Bone marrow (tissue), 2 donors: ENCODE results near the gene MRPS34.
A peak's percentile ranks its signal among the peaks of the same experiment; 100 is the strongest.

Experiments used
- DNase-seq, 2 donors: peaks; one replicate each; lab custom pipeline; 2025; lab: John Stamatoyannopoulos, UW

Gene MRPS34

GRCh38 chr16:1781254-1781653 lies 8.3 kb upstream of the MRPS34 start:
- no peak for DNase-seq

GRCh38 chr16:1780677-1781072 lies 7.7 kb upstream of the MRPS34 start:
- no peak for DNase-seq

GRCh38 chr16:1779741-1780676 lies 7.1 kb upstream of the MRPS34 start:
- no peak for DNase-seq

GRCh38 chr16:1779234-1779701 lies 6.3 kb upstream of the MRPS34 start:
- no peak for DNase-seq

- DNase-seq, result no peak
These were observed 5.6 kb upstream of the MRPS34 start for GRCh38 chr16:1778200-1779179.

GRCh38 chr16:1777375-1778199 lies 4.7 kb upstream of the MRPS34 start:
- no peak for DNase-seq

GRCh38 chr16:1776991-1777374 lies 4.0 kb upstream of the MRPS34 start:
- DNase-seq, result no peak

GRCh38 chr16:1776672-1776955 lies 3.7 kb upstream of the MRPS34 start:
- DNase-seq, result no peak

GRCh38 chr16:1775846-1776671 lies 3.1 kb upstream of the MRPS34 start:
- DNase-seq, result no peak

GRCh38 chr16:1775006-1775845 lies 2.3 kb upstream of the MRPS34 start:
- no peak for DNase-seq

GRCh38 chr16:1774448-1774780 lies 1.5 kb upstream of the MRPS34 start:
- no peak for DNase-seq

GRCh38 chr16:1773703-1774447 lies 941 bp upstream of the MRPS34 start:
- DNase-seq, result peak in 1 of 2 donors; percentile 60

- DNase-seq, result no peak
These were observed 499 bp downstream of the MRPS34 start, which contains the start of gene EME2 for GRCh38 chr16:1772362-1772907. Gene EME2 (plus strand): TSS chr16:1772810. CDS start chr16:1773228, 418 bp downstream.

GRCh38 chr16:1771864-1772361 lies 1.0 kb downstream of the MRPS34 start:
- no peak for DNase-seq

GRCh38 chr16:1771188-1771863 lies 1.6 kb downstream of the MRPS34 start, which contains the start of gene NME3:
Gene NME3 (minus strand): TSS chr16:1771543. CDS start chr16:1771534, 9 bp downstream.
- peak; percentile 10 to 39 for DNase-seq

- DNase-seq, result no peak
These were observed 2.4 kb downstream of the MRPS34 start for GRCh38 chr16:1770328-1771187.
